Measurements from ENCODE around the gene VSTM4.

Gene VSTM4

GRCh38 chr10:49157229-49157628 lies 41.9 kb upstream of the VSTM4 start:
- H3K4me1 ChIP-seq (ENCODE audit: control insufficient read depth, insufficient read depth, low read length): peaks cover 2% of the 10 kb centered on the region; the same call in 1 of the 2 replicates
- no peak for DNase-seq (ENCODE audit: low read depth, low spot score)
- H3K27me3 ChIP-seq (ENCODE audit: control insufficient read depth, insufficient read depth, low read length): no peaks in the 10 kb centered on the region
- H3K4me3 ChIP-seq (ENCODE audit: low read length): no peak overlapping the region
- WGBS (ENCODE audit: insufficient coverage, insufficient read length): no CpG with 5 or more reads among the region's 3 CpGs
- no peaks in the 10 kb centered on the region for H3K9me3 ChIP-seq (ENCODE audit: control insufficient read depth, insufficient read depth, low read length)
- H3K27ac ChIP-seq (ENCODE audit: low read length): no peak overlapping the region
- H3K36me3 ChIP-seq (ENCODE audit: control insufficient read depth, insufficient read depth, low read length): no peaks in the 10 kb centered on the region

DNA sequence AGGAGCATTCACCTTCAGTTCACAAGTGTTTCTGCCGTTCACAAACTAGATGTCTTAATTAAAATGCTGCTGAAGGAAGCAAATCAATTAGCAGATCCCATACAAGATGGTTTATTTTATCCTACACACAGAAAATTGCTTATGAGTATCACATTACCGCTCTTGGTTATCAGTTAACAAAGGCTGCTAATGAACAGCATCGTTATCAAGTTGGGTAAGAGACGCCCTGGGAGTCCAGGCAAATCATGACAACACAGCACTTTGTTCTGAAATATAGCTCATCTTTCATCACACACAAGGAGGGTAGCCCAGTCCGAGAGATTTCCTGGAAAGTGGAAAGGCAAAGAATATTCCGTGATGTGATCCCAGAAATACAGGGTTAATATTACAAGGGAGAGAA lies 39.3 kb upstream of the VSTM4 start:
- no peaks in the 10 kb centered on the region for H3K9me3 ChIP-seq (ENCODE audit: control insufficient read depth, insufficient read depth, low read length)
- H3K4me1 ChIP-seq (ENCODE audit: control insufficient read depth, insufficient read depth, low read length): peaks cover 2% of the 10 kb centered on the region; the same call in 1 of the 2 replicates
- H3K4me3 ChIP-seq (ENCODE audit: low read length): no peak overlapping the region
- no CpG with 5 or more reads among the region's 6 CpGs for WGBS (ENCODE audit: insufficient coverage, insufficient read length)
- no peaks in the 10 kb centered on the region for H3K36me3 ChIP-seq (ENCODE audit: control insufficient read depth, insufficient read depth, low read length)
- no peak for DNase-seq (ENCODE audit: low read depth, low spot score)
- H3K27ac ChIP-seq (ENCODE audit: low read length): no peak overlapping the region
- H3K27me3 ChIP-seq (ENCODE audit: control insufficient read depth, insufficient read depth, low read length): no peaks in the 10 kb centered on the region

GRCh38 chr10:49153971-49154370 lies 38.6 kb upstream of the VSTM4 start:
- H3K9me3 ChIP-seq (ENCODE audit: control insufficient read depth, insufficient read depth, low read length): no peaks in the 10 kb centered on the region
- no peak for DNase-seq (ENCODE audit: low read depth, low spot score)
- H3K4me1 ChIP-seq (ENCODE audit: control insufficient read depth, insufficient read depth, low read length): peaks cover 2% of the 10 kb centered on the region; the same call in 1 of the 2 replicates
- no CpG with 5 or more reads among the region's 1 CpG for WGBS (ENCODE audit: insufficient coverage, insufficient read length)
- H3K36me3 ChIP-seq (ENCODE audit: control insufficient read depth, insufficient read depth, low read length): no peaks in the 10 kb centered on the region
- H3K27ac ChIP-seq (ENCODE audit: low read length): no peak overlapping the region
- H3K27me3 ChIP-seq (ENCODE audit: control insufficient read depth, insufficient read depth, low read length): no peaks in the 10 kb centered on the region
- no peak overlapping the region for H3K4me3 ChIP-seq (ENCODE audit: low read length)

- DNase-seq (ENCODE audit: low read depth, low spot score): no peak
- Histone ChIP-seq H3K36me3 (ENCODE audit: control insufficient read depth, insufficient read depth, low read length) (no peaks in the 10 kb centered on the region), H3K27ac (ENCODE audit: low read length) (no peak overlapping the region), H3K9me3 (ENCODE audit: control insufficient read depth, insufficient read depth, low read length) (no peaks in the 10 kb centered on the region), H3K27me3 (ENCODE audit: control insufficient read depth, insufficient read depth, low read length) (no peaks in the 10 kb centered on the region), H3K4me3 (ENCODE audit: low read length) (no peak overlapping the region), H3K4me1 (ENCODE audit: control insufficient read depth, insufficient read depth, low read length) (peaks cover 2% of the 10 kb centered on the region; the same call in 1 of the 2 replicates)
- WGBS (ENCODE audit: insufficient coverage, insufficient read length): no CpG with 5 or more reads among the region's 4 CpGs
Measured at GRCh38 chr10:49153115-49153514, 37.8 kb upstream of the VSTM4 start.

DNA sequence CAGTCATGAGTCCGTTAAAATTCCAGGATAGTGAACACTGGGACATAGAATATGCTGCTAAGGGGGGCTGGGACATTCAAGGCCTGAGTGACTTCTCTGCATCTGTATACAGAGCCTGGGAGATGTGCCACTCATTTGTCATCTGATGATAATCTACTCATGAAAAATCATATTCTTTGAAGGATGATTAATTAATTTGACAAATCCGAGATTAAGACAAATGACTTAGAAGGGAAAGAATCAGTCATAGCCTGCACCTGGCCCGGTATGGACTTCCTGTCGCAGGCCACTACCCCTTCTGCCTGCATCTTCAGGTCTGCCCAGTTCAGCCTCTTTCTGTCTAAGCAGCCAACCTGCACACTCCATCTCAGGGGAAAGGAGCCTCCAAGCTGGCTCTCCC lies 37.3 kb upstream of the VSTM4 start:
- H3K4me1 ChIP-seq (ENCODE audit: control insufficient read depth, insufficient read depth, low read length): peaks cover 2% of the 10 kb centered on the region; the same call in 1 of the 2 replicates
- no peaks in the 10 kb centered on the region for H3K9me3 ChIP-seq (ENCODE audit: control insufficient read depth, insufficient read depth, low read length)
- no peak overlapping the region for H3K27ac ChIP-seq (ENCODE audit: low read length)
- no peak for DNase-seq (ENCODE audit: low read depth, low spot score)
- no CpG with 5 or more reads among the region's 4 CpGs for WGBS (ENCODE audit: insufficient coverage, insufficient read length)
- no peaks in the 10 kb centered on the region for H3K27me3 ChIP-seq (ENCODE audit: control insufficient read depth, insufficient read depth, low read length)
- H3K4me3 ChIP-seq (ENCODE audit: low read length): no peak overlapping the region
- H3K36me3 ChIP-seq (ENCODE audit: control insufficient read depth, insufficient read depth, low read length): no peaks in the 10 kb centered on the region

GRCh38 chr10:49152037-49152436 lies 36.7 kb upstream of the VSTM4 start:
- H3K36me3 ChIP-seq (ENCODE audit: control insufficient read depth, insufficient read depth, low read length): no peaks in the 10 kb centered on the region
- no peak for DNase-seq (ENCODE audit: low read depth, low spot score)
- H3K9me3 ChIP-seq (ENCODE audit: control insufficient read depth, insufficient read depth, low read length): no peaks in the 10 kb centered on the region
- no CpG with 5 or more reads among the region's 4 CpGs for WGBS (ENCODE audit: insufficient coverage, insufficient read length)
- no peaks in the 10 kb centered on the region for H3K4me1 ChIP-seq (ENCODE audit: control insufficient read depth, insufficient read depth, low read length)
- H3K27ac ChIP-seq (ENCODE audit: low read length): no peak overlapping the region
- no peak overlapping the region for H3K4me3 ChIP-seq (ENCODE audit: low read length)
- no peaks in the 10 kb centered on the region for H3K27me3 ChIP-seq (ENCODE audit: control insufficient read depth, insufficient read depth, low read length)

- Histone ChIP-seq H3K36me3 (ENCODE audit: control insufficient read depth, insufficient read depth, low read length) (no peaks in the 10 kb centered on the region), H3K27me3 (ENCODE audit: control insufficient read depth, insufficient read depth, low read length) (no peaks in the 10 kb centered on the region), H3K4me3 (ENCODE audit: low read length) (no peak overlapping the region), H3K27ac (ENCODE audit: low read length) (no peak overlapping the region), H3K4me1 (ENCODE audit: control insufficient read depth, insufficient read depth, low read length) (no peaks in the 10 kb centered on the region), H3K9me3 (ENCODE audit: control insufficient read depth, insufficient read depth, low read length) (no peaks in the 10 kb centered on the region)
- WGBS (ENCODE audit: insufficient coverage, insufficient read length): no CpG with 5 or more reads among the region's 1 CpG
- DNase-seq (ENCODE audit: low read depth, low spot score): no peak
Measured at GRCh38 chr10:49151481-49151880, 36.2 kb upstream of the VSTM4 start.

GRCh38 chr10:49151025-49151445 lies 35.7 kb upstream of the VSTM4 start:
- Histone ChIP-seq H3K36me3 (ENCODE audit: control insufficient read depth, insufficient read depth, low read length) (no peaks in the 10 kb centered on the region), H3K9me3 (ENCODE audit: control insufficient read depth, insufficient read depth, low read length) (no peaks in the 10 kb centered on the region), H3K27ac (ENCODE audit: low read length) (no peak overlapping the region), H3K27me3 (ENCODE audit: control insufficient read depth, insufficient read depth, low read length) (no peaks in the 10 kb centered on the region), H3K4me3 (ENCODE audit: low read length) (no peak overlapping the region), H3K4me1 (ENCODE audit: control insufficient read depth, insufficient read depth, low read length) (no peaks in the 10 kb centered on the region)
- no peak for DNase-seq (ENCODE audit: low read depth, low spot score)
- WGBS (ENCODE audit: insufficient coverage, insufficient read length): no CpG with 5 or more reads among the region's 2 CpGs

DNA sequence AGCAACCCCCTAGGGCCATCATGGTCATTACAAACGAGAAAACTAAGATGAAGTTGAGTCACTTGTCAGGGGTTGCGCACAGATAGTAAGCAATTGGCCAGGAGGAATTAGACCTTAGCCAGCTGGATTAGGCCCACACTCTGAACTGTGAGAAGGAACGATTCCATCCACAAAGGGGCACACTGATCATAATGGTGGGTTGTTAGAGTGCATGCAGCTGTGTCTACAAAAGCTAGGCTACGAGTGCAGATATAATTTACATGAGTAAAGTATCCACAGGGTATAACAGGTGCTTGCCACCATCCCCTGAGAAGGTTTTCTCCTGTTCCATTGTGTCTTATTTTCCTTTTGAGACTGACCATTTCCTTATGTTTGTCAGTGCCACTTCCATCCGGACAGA lies 35.1 kb upstream of the VSTM4 start:
- WGBS (ENCODE audit: insufficient coverage, insufficient read length): no CpG with 5 or more reads among the region's 5 CpGs
- Histone ChIP-seq H3K27me3 (ENCODE audit: control insufficient read depth, insufficient read depth, low read length) (no peaks in the 10 kb centered on the region), H3K4me3 (ENCODE audit: low read length) (no peak overlapping the region), H3K9me3 (ENCODE audit: control insufficient read depth, insufficient read depth, low read length) (no peaks in the 10 kb centered on the region), H3K4me1 (ENCODE audit: control insufficient read depth, insufficient read depth, low read length) (no peaks in the 10 kb centered on the region), H3K27ac (ENCODE audit: low read length) (no peak overlapping the region), H3K36me3 (ENCODE audit: control insufficient read depth, insufficient read depth, low read length) (no peaks in the 10 kb centered on the region)
- no peak for DNase-seq (ENCODE audit: low read depth, low spot score)

DNA sequence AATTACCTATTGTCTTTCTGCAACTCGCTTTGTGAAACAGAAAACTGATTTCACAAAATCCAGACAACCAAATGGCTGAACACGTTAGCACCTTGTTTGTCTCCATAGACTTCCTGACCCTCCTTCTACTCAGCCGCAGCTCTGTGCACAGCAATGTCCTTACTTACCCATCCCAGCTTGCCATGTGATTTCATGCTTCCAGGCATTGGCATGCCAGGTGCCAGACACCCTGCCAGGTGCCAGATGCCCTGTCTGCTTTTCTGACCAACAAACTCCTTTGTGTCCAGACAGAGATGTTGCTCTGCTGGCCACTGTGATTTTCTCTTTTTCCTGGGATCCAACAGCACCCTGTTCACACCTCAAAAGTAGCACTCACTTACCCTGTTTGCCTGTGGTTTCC lies 34.6 kb upstream of the VSTM4 start:
- H3K4me1 ChIP-seq (ENCODE audit: control insufficient read depth, insufficient read depth, low read length): no peaks in the 10 kb centered on the region
- no CpG with 5 or more reads among the region's 3 CpGs for WGBS (ENCODE audit: insufficient coverage, insufficient read length)
- H3K27ac ChIP-seq (ENCODE audit: low read length): no peak overlapping the region
- DNase-seq (ENCODE audit: low read depth, low spot score): no peak
- H3K27me3 ChIP-seq (ENCODE audit: control insufficient read depth, insufficient read depth, low read length): no peaks in the 10 kb centered on the region
- no peak overlapping the region for H3K4me3 ChIP-seq (ENCODE audit: low read length)
- H3K9me3 ChIP-seq (ENCODE audit: control insufficient read depth, insufficient read depth, low read length): no peaks in the 10 kb centered on the region
- H3K36me3 ChIP-seq (ENCODE audit: control insufficient read depth, insufficient read depth, low read length): no peaks in the 10 kb centered on the region

- no peak overlapping the region for H3K27ac ChIP-seq (ENCODE audit: low read length)
- H3K9me3 ChIP-seq (ENCODE audit: control insufficient read depth, insufficient read depth, low read length): no peaks in the 10 kb centered on the region
- no peak for DNase-seq (ENCODE audit: low read depth, low spot score)
- H3K36me3 ChIP-seq (ENCODE audit: control insufficient read depth, insufficient read depth, low read length): no peaks in the 10 kb centered on the region
- no CpG with 5 or more reads among the region's 2 CpGs for WGBS (ENCODE audit: insufficient coverage, insufficient read length)
- H3K4me1 ChIP-seq (ENCODE audit: control insufficient read depth, insufficient read depth, low read length): peaks cover 2% of the 10 kb centered on the region; the same call in 1 of the 2 replicates
- H3K4me3 ChIP-seq (ENCODE audit: low read length): no peak overlapping the region
- H3K27me3 ChIP-seq (ENCODE audit: control insufficient read depth, insufficient read depth, low read length): no peaks in the 10 kb centered on the region
Measured at GRCh38 chr10:49144058-49144720, 28.9 kb upstream of the VSTM4 start.

All from iPS DF 6.9 (cell line).